Measurements from ENCODE around the gene SLC2A10.
"Not testable (repeated sequence)": the region's sequence is repeated elsewhere in the genome, so short reads cannot be mapped to it uniquely, and the experiment has no call there.

SLC2A10 gene

DNA sequence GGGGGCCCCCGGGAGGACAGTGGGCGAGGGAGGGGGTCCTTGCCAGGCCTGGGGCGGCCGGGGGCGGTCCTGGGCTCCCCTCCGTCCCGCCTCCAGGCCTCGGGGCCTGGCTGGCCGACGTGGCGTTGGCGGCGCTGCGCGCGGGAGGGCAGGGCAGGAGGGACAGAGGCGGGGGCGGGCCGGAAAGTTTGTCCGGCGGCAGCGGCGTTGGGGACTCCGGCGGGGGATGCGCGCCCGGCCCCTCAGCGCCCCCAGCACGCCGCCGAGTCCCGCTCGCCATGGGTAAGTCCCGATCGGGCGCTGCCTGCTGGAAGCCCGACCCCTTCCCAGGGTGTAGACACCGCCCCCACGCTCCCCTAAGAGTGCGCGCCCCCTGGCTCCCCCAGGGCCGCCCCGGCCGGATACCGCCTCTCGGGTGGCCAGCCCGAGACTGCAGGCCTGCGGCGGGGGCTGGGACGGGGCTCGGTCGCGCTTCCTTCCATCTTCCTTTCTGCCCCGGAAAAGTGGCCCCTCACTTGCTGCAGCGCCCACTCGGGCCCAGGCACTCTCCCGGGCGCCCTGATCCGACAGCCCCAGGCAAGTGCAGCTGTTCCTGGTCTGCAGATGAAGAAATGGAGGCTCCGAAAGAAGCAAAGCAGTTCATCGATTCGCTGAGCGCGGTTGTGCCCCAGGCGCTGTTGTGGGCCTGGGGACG lies at the start of gene SLC2A10:
SLC2A10 (plus strand) TSS at position 191 of the 694 bp plus-strand sequence; CDS start at position 279, 88 bp downstream.
- DNase-seq (ENCODE audit: low read depth in 2 of 2): no peak

GRCh38 chr20:46660487-46660886 lies 49.0 kb upstream of the SLC2A10 start:
- DNase-seq (ENCODE audit: low read depth in 2 of 2): no peak

DNA sequence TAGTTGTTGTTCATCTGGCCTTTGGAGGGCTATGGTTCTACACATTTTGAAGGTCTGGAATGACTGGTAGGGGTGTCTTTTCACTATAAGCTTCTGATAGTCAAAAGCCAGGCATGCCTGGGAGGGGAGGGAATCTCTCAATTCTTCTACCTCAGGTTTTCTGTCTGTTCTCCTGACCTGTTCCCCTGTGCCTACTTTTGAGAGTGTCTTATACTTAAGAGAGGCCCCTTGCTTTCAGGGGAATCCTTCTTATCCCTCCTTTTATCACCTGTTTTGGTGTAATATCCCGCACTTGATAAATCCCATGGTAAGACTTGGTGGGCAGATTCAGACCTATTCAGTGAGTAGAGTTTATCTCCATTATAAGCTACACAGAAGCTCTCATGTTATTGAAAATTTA lies 47.8 kb upstream of the SLC2A10 start:
- no peak for DNase-seq (ENCODE audit: low read depth in 2 of 2)

- no peak for DNase-seq (ENCODE audit: low read depth in 2 of 2)
Measured at GRCh38 chr20:46663531-46663930, 45.9 kb upstream of the SLC2A10 start.

DNA sequence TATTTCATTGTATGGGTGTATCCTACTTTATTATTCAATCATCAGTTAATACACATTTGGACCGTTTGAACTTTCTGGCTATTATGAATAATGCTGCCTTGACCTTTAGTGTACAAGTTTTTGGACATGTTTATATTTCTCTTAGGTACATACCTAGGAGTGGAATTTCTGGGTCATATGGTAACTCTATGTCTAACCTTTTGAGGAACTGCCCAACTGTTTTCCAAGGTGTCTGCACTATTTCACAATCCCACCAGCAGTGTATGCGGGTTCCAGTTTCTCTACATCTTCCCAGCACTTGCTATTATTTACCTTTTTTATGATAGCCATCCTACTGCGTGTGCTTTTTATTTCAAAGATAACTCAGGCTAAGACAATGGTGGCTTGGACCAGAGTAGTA lies 43.8 kb upstream of the SLC2A10 start:
- no peak for DNase-seq (ENCODE audit: low read depth in 2 of 2)

GRCh38 chr20:46666306-46666705 lies 43.1 kb upstream of the SLC2A10 start:
- no peak for DNase-seq (ENCODE audit: low read depth in 2 of 2)

DNA sequence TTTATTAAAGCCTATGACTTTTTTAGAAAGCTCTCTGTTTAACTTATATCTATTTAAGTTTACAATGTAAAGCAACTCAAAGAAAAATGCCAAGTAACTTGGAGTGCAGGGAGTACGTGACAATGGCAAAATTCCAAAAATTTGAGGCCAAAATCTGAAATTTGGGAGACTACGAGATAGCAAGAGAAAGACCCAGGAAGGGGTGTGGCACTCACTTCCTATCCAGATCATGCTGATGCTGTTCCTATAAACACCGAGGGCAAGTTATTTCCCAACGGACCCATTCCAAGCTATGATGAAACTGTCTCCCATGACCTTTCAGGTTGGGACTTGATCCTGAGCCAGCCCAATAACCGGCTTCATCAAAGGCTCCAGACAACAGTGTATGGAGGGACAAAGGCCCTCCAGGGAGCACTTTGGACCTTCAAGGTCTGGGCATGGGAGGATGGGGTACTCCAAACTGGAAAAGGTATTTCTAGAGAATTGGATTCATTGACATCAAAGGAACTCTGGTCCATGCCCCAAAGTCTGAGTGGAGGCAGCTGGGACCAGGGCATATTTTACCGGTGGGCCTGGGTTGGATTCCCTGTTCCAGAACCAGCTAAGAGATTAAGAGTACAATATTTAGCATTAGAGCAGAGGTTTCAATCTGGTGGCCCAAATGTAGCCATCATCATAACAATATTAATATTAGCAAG lies 42.5 kb upstream of the SLC2A10 start:
- no peak for DNase-seq (ENCODE audit: low read depth in 2 of 2)

DNA sequence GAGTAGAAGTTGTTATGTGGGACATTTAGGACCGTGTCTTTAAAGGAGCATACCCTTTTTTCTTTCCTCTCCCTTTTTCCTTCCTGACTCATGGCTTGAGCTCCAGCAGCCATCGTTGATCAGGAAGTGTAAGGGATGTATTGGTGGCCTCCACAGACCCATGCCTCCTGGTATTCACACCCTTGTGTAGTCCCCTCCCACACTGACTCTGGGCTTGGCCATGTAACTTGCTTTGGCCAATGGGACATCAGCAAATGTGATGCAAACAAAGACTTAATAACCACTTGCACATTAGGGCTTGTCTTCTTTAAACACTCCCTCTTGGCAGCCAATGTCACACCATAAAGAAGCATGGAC lies 39.2 kb upstream of the SLC2A10 start:
- DNase-seq (ENCODE audit: low read depth in 2 of 2): no peak

- no peak for DNase-seq (ENCODE audit: low read depth in 2 of 2)
Measured at GRCh38 chr20:46670585-46671584, 38.6 kb upstream of the SLC2A10 start.

GRCh38 chr20:46671866-46672542 lies 37.4 kb upstream of the SLC2A10 start:
- no peak for DNase-seq (ENCODE audit: low read depth in 2 of 2)

DNA sequence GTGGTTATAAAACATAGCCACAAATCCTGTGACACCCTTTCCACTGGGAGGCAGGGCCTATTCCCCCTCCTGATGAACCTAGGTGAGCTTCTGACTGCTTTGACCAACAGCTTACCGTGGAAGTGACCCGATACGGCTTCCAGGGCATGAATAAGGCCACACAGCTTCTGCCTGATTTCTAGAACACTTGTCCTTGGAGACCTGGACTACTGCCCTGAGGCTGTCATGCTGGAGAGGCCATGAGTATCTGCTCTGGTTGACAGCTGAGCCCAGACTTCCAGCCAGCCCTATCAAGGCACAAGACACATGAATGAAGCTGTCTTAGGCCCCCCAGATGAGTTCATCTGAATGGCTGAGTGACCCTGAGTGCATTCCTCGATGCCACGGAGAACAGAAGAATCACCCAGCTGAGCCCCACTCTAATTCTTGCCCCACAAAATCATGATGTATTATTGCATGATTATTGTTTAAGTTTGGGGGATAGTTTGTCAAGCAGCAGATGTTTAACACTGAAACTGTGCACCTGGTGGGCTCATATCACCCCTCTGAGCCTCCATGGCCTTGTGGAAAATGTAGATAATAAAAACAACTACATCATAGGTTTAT lies 36.8 kb upstream of the SLC2A10 start:
- no peak for DNase-seq (ENCODE audit: low read depth in 2 of 2)

GRCh38 chr20:46673394-46674252 lies 35.8 kb upstream of the SLC2A10 start:
- DNase-seq (ENCODE audit: low read depth in 2 of 2): no peak

DNA sequence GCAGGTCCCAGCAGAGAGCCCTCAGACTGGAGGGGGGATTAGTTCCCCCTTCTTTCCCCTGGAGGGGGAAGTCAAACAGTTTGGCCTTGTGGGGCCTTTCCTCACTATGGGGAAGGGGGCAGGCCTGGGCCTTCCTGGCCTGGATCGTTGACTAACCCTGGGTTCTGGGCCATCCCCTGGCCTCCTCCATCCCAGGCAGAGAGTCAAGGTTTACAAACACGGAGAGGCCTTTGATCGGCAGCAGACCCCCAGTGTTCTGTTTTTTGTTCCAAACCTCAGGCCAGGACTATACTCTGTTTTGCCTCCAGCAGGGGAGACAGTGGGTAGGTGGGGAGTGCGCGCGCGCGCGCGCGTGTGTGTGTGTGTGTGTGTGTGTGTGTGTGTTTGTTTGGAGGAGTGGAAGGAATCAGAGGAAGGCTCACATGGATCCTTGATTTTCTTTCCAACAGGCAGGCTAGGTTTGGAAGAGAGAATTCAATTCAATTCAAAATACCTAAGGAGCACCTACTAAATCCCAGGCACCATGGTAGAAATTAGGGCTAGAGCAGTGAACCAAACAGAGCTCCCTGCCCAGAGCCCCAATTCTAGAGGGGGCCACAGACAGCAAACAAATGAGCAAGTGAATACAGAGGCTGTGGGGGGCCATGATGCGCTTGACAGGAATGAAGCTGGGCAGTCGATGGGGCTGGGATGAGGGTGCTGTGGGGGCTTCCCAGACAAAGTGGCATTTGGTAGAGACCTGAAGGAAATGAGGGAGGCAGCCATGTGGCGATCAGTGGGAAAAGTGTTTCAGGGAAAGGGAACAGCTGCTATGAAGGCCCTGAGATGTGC lies 35.0 kb upstream of the SLC2A10 start:
- no peak for DNase-seq (ENCODE audit: low read depth in 2 of 2)

DNA sequence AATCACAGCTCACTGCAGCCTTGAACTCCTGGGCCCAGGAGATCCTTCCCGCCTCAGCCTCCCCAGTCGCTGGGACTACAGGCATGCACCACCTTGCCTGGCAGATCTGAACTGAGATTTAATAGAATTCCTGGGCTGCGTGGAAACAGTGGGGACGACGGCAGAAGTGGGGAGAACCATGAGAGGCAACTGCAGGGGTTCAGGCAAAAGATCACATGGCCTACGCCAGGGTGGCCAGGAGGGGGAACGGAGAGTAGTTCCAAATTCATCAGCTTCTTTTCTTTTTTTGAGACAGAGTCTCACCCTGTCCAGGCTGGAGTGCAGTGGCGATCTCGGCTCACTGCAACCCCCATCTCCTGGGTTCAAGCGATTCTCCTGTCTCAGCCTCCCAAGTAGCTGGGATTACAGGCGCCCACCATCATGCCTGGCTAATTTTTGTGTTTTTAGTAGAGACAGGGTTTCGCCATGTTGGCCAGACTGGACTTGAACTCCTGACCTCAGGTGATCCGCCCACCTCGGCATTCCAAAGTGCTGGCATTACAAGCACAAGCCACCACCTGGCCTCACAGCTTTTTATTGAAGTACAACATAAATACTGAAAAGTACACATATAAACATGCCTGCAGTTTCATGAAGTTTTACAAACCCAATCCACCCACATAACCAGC lies 32.7 kb upstream of the SLC2A10 start:
- not testable (repeated sequence) for DNase-seq (ENCODE audit: low read depth in 2 of 2)

DNA sequence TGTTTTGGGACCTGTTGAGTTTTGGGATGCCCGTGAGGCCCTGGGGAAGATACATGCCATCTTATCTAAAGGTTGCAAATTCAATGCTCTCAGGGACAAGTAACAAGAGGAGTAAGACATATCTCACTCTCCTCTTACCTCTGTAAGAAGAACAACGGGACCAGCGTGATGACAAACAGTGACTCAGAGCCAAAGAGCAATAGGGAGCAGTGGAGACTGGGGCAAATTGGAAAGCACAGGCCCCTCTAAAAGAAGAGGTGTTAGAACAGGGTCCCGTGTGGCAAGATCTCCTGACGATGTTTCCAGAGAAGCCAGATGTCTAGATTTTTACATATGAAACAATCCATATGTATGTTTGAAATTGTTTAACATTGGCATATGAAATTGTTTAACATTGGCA lies 31.8 kb upstream of the SLC2A10 start:
- DNase-seq (ENCODE audit: low read depth in 2 of 2): no peak

DNA sequence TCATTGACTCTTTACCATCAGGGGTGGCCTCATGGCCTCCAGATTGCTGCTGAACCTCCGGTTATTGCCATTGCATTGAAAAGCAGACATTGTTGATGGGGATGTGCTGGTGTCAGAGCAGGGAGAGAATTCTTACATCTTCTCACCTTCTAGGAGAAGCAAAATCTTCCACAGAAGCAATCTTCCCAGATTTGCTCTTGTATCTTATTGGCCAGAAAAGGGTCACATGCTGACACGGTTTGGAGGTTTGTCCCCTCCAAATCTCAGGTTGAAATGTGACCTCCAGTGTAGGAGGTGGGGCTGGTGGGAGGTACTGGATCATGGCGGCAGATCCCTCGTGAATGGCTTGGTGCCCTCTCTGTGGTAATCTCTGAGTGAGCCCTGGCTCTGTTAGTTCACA lies 30.9 kb upstream of the SLC2A10 start:
- DNase-seq (ENCODE audit: low read depth in 2 of 2): no peak

DNA sequence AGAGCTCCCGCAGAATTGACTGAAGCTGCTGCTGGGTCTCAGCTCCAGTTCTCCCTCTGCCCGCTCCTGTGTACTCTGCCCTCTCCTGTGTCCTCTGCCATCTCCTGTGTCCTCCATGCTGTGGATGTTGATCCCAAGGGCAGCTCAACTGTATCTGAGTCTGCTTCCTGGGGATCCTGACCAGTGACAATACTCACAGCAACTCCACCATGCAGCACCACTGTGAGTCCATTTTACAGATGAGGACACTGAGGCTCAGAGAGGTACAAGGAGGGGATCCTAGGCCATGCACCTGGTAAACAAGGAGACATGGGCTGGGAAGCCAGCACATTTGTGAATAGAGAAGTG lies 28.8 kb upstream of the SLC2A10 start:
- DNase-seq (ENCODE audit: low read depth in 2 of 2): no peak

GRCh38 chr20:46681032-46681854 lies 28.2 kb upstream of the SLC2A10 start:
- DNase-seq (ENCODE audit: low read depth in 2 of 2): peak; percentile 24 to 25

Data from stimulated activated CD8-positive, alpha-beta memory T cell treated with anti-CD3 and anti-CD28 coated beads, Interleukin-2, amount 100 ng/mL, for 1 hour (primary cell).